ENCODE measurements around the gene F2R. TPM values are rescaled to one million over a fixed set of nuclear protein-coding genes. Genes with fewer than 3 reads are reported as not detected.

The F2R gene
- total and polyA plus RNA-seq, 2 of the 4 experiments (the other 2 are of a cell fraction) = 85.7 to 147 TPM

DNA sequence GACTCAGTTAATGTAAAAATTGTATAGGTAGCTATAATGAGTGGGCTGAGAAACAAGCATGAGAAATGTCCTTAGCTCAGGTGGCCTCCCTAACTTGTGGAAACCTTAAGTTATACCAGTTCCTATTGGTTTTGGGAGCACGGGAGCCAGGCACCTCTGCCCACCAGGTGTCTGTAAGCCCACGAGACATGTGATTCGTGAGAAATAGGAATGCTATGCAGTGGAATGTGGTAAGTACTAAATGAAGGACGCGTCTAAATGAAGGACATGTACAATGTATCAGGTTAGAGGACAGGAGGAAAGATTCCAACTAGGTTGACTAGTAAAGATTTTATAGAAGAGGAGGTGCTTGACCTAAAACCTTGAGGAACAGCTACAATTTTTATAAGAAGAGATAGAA is 46.7 kb upstream of the F2R start:
- WGBS, 2 experiments (ENCODE audit: extremely low coverage in 2 of 2, insufficient read length in 1 of 2) = 91% methylated on average over 4 of the region's 5 CpGs; no CpG with 5 or more reads in 1 of the 2 experiments
- CTCF ChIA-PET = interaction anchor here (1.5 kb wide), 1 partner anchor 21 kb away, joined by 3 read pairs; no protein-coding TSS in a partner anchor
- no peaks in the 10 kb centered on the region for H4K20me1 ChIP-seq (ENCODE audit: insufficient read depth, low read length)
- DNase-seq (peak; percentile 12), ATAC-seq (ENCODE audit: low read depth) (no peak)
- no peak overlapping the region for H4K91ac ChIP-seq (ENCODE audit: insufficient read depth, low read depth, low read length)
- H3K4me1 ChIP-seq (ENCODE audit: control insufficient read depth, insufficient read depth, low read length) = peaks cover 7% of the 10 kb centered on the region
- no peak overlapping the region for H2BK5ac ChIP-seq (ENCODE audit: low read depth, low read length, poor library complexity, severe bottlenecking)
- H3K9me1 ChIP-seq (ENCODE audit: insufficient read depth, low read length) = peaks cover 5% of the 10 kb centered on the region; the same call in 1 of the 2 replicates
- H3K4me3 ChIP-seq (ENCODE audit: insufficient read depth, low read depth, low read length) = no peak overlapping the region
- no peak overlapping the region for H3K23ac ChIP-seq (ENCODE audit: low read depth, low read length)
- H3K4me2 ChIP-seq (ENCODE audit: low read depth, low read length) = no peak overlapping the region
- H2AK9ac ChIP-seq (replicated peaks; ENCODE audit: low read depth, low read length, poor library complexity) = no peak overlapping the region
- POLR2A ChIA-PET (ENCODE audit: unreplicated experiment) = no interaction called here
- no peaks in the 10 kb centered on the region for H3K27me3 ChIP-seq (ENCODE audit: control insufficient read depth, insufficient read depth, low read length)
- H3K9me3 ChIP-seq (ENCODE audit: control insufficient read depth, insufficient read depth, low read length) = no peaks in the 10 kb centered on the region
- H3K79me1 ChIP-seq (ENCODE audit: low read depth in 1 of 2, low read length in 2 of 2) = no peaks in the 10 kb centered on the region
- H3K36me3 ChIP-seq (ENCODE audit: control insufficient read depth, insufficient read depth, low read length) = no peaks in the 10 kb centered on the region
- no peak overlapping the region for H3K56ac ChIP-seq (ENCODE audit: extremely low read depth, insufficient read depth, low read length)
- peak overlapping the region; percentile 23; the same call in 1 of the 2 replicates for H2AK5ac ChIP-seq (ENCODE audit: low read depth, low read length)
- no peak overlapping the region for H3K27ac ChIP-seq (ENCODE audit: insufficient read depth, low read length)
- in situ Hi-C loops (cut with MboI; ENCODE audit: low sequenced_read_pairs) (no loop called here), dilution Hi-C loops (cut with HindIII; ENCODE audit: low sequenced_read_pairs, unreplicated experiment) (no loop called here), intact Hi-C loops (cut with micrococcal nuclease) (no loop called here)
- H4K8ac ChIP-seq (ENCODE audit: low read depth in 2 of 2, low read length in 2 of 2) = no peak overlapping the region
- H3K9ac ChIP-seq (ENCODE audit: low read depth, low read length) = no peak overlapping the region
- H2AFZ ChIP-seq (replicated peaks; ENCODE audit: low read length, poor library complexity) = no peak overlapping the region
- 0 out of 3 replicates have a peak overlapping the region, but pooled peaks have one; percentile 5 for H2BK15ac ChIP-seq (ENCODE audit: low read depth, low read length)
- H3K14ac ChIP-seq (replicated peaks; ENCODE audit: low read depth, low read length) = peak overlapping the region; percentile 81; the same call in 1 of the 2 replicates
- peak overlapping the region; percentile 64 for H3K4ac ChIP-seq (ENCODE audit: low read depth, low read length)
- H3K18ac ChIP-seq (ENCODE audit: low read depth, low read length) = no peak overlapping the region
- no peak overlapping the region; the same call in 1 of the 2 replicates for H2BK20ac ChIP-seq (ENCODE audit: low read depth, low read length)
- peak overlapping the region; percentile 42; the same call in 1 of the 2 replicates for H2BK120ac ChIP-seq (ENCODE audit: low read depth, low read length)
- no TSS peak for BruUV-seq (replicated peaks)
- TF ChIP-seq ELK1 (IDR thresholded peaks at IDR 0.05; ENCODE audit: borderline replicate concordance, low read depth, low read length) (no peak), RAD21 (IDR thresholded peaks at IDR 0.05; ENCODE audit: low read length) (no peak), MAFK (IDR thresholded peaks at IDR 0.05; ENCODE audit: low read depth, low read length) (no peak), NFE2L2 (IDR thresholded peaks at IDR 0.05; ENCODE audit: low read depth, low read length) (no peak), MXI1 (IDR thresholded peaks at IDR 0.05; ENCODE audit: borderline replicate concordance, low read depth, low read length) (no peak), MAZ (IDR thresholded peaks at IDR 0.05; ENCODE audit: borderline replicate concordance, low read depth, low read length) (no peak), SMC3 (IDR thresholded peaks at IDR 0.05; ENCODE audit: low read depth, low read length) (no peak), RFX5 (IDR thresholded peaks at IDR 0.05; ENCODE audit: low read depth, low read length) (no peak), CHD1 (IDR thresholded peaks at IDR 0.05; ENCODE audit: low read depth, low read length) (no peak), CEBPB (IDR thresholded peaks at IDR 0.05; ENCODE audit: low read depth, low read length) (no peak), BHLHE40 (IDR thresholded peaks at IDR 0.05; ENCODE audit: low read depth, low read length) (no peak), FOS (IDR thresholded peaks at IDR 0.05; ENCODE audit: low read depth, low read length) (no peak), RCOR1 (IDR thresholded peaks at IDR 0.05; ENCODE audit: insufficient replicate concordance, low read length) (no peak), POLR2A (IDR thresholded peaks at IDR 0.05; ENCODE audit: low read depth, low read length) (no peak)
- TF ChIP-seq, protein P1, sequence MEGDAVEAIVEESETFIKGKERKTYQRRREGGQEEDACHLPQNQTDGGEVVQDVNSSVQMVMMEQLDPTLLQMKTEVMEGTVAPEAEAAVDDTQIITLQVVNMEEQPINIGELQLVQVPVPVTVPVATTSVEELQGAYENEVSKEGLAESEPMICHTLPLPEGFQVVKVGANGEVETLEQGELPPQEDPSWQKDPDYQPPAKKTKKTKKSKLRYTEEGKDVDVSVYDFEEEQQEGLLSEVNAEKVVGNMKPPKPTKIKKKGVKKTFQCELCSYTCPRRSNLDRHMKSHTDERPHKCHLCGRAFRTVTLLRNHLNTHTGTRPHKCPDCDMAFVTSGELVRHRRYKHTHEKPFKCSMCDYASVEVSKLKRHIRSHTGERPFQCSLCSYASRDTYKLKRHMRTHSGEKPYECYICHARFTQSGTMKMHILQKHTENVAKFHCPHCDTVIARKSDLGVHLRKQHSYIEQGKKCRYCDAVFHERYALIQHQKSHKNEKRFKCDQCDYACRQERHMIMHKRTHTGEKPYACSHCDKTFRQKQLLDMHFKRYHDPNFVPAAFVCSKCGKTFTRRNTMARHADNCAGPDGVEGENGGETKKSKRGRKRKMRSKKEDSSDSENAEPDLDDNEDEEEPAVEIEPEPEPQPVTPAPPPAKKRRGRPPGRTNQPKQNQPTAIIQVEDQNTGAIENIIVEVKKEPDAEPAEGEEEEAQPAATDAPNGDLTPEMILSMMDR (conservative IDR thresholded peaks at IDR 0.05; ENCODE audit: low read depth, low read length) = no peak
- TF ChIP-seq, protein P2, sequence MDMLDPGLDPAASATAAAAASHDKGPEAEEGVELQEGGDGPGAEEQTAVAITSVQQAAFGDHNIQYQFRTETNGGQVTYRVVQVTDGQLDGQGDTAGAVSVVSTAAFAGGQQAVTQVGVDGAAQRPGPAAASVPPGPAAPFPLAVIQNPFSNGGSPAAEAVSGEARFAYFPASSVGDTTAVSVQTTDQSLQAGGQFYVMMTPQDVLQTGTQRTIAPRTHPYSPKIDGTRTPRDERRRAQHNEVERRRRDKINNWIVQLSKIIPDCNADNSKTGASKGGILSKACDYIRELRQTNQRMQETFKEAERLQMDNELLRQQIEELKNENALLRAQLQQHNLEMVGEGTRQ (IDR thresholded peaks at IDR 0.05; ENCODE audit: low read depth, low read length) = no peak
- H4K5ac ChIP-seq (ENCODE audit: low read depth, low read length) = no peak overlapping the region

Measured in IMR-90 (cell line).